ENCODE measurements around the gene BRWD1.

The BRWD1 gene

GRCh38 chr21:39196310-39196709, 117.1 kb downstream of the BRWD1 start:
- no peak for DNase-seq

GRCh38 chr21:39193380-39193779, 120.1 kb downstream of the BRWD1 start:
- no peak for DNase-seq

- no peak for DNase-seq
These were observed 123.4 kb downstream of the BRWD1 start for GRCh38 chr21:39189857-39190604.

- no peak for DNase-seq
These were observed 124.8 kb downstream of the BRWD1 start for GRCh38 chr21:39188521-39189139.

GRCh38 chr21:39187141-39187540, 126.3 kb downstream of the BRWD1 start:
- no peak for DNase-seq

GRCh38 chr21:39186676-39187075, 126.8 kb downstream of the BRWD1 start:
- no peak for DNase-seq

- no peak for DNase-seq
These were observed 128.3 kb downstream of the BRWD1 start for GRCh38 chr21:39185157-39185556.

- DNase-seq = no peak
These were observed 129.1 kb downstream of the BRWD1 start for GRCh38 chr21:39184050-39184980.

- DNase-seq = peak; percentile 94
These were observed 130.0 kb downstream of the BRWD1 start, which contains the start of gene PSMG1 for GRCh38 chr21:39183272-39184049. Gene PSMG1, minus strand, starts transcription at chr21:39183451. Its CDS starts 66 bp downstream, at chr21:39183385.

GRCh38 chr21:39182484-39183271, 130.8 kb downstream of the BRWD1 start:
- no peak for DNase-seq

GRCh38 chr21:39182016-39182415, 131.4 kb downstream of the BRWD1 start:
- no peak for DNase-seq

- DNase-seq = no peak
These were observed 132.1 kb downstream of the BRWD1 start for GRCh38 chr21:39181205-39181818.

GRCh38 chr21:39180429-39181019, 132.9 kb downstream of the BRWD1 start:
- DNase-seq = no peak

- DNase-seq = no peak
These were observed 135.0 kb downstream of the BRWD1 start for GRCh38 chr21:39178421-39178820.

- DNase-seq = no peak
These were observed 137.1 kb downstream of the BRWD1 start for GRCh38 chr21:39176271-39176709.

- no peak for DNase-seq
These were observed 137.8 kb downstream of the BRWD1 start for GRCh38 chr21:39175665-39176064.

GRCh38 chr21:39175154-39175553, 138.3 kb downstream of the BRWD1 start:
- DNase-seq = peak; percentile 19

- no peak for DNase-seq
These were observed 139.4 kb downstream of the BRWD1 start for GRCh38 chr21:39173716-39174680.

GRCh38 chr21:39169906-39170305, 143.5 kb downstream of the BRWD1 start:
- no peak for DNase-seq

GRCh38 chr21:39168800-39169199, 144.6 kb downstream of the BRWD1 start:
- DNase-seq = no peak
